GM12891 (cell line): ENCODE results near the gene MYH9.

ENCODE experiments used
- PAX5 ChIP-seq: IDR thresholded peaks from 2 replicates; pipeline ENCODE4 v1.6.1; 2011; ENCODE audit warnings: low read length, moderate library complexity, mild to moderate bottlenecking; ENCODE audit not compliant: insufficient read depth, severe bottlenecking
- POLR2A ChIP-seq: IDR thresholded peaks from 2 replicates; pipeline ENCODE4 v1.6.1; 2011; ENCODE audit warnings: low read depth, low read length, control low read depth
- POLR2AphosphoS5 ChIP-seq: IDR thresholded peaks from 2 replicates; pipeline ENCODE4 v1.6.1; 2011; ENCODE audit warnings: low read depth, low read length, control low read depth
- POU2F2 ChIP-seq: IDR thresholded peaks from 2 replicates; pipeline ENCODE4 v1.6.1; 2011; ENCODE audit warnings: low read depth, mild to moderate bottlenecking, control low read depth, low read length, moderate library complexity
- SPI1 ChIP-seq: IDR thresholded peaks from 2 replicates; pipeline ENCODE4 v1.6.1; 2011; ENCODE audit warnings: low read depth, low read length, control low read depth
- TAF1 ChIP-seq: IDR thresholded peaks from 2 replicates; pipeline ENCODE4 v1.6.1; 2011; ENCODE audit warnings: low read depth, low read length, control low read depth

GRCh38 chr22:36368359-36368983 is 19.3 kb downstream of the MYH9 start:
- TF ChIP-seq POLR2A, result no peak
- no peak for TF ChIP-seq POLR2AphosphoS5
- no peak for TF ChIP-seq TAF1
- no peak for TF ChIP-seq PAX5
- TF ChIP-seq POU2F2, result no peak
- no peak for TF ChIP-seq SPI1
